ENCODE measurements around the gene BABAM2. TPM values are rescaled to one million over a fixed set of nuclear protein-coding genes. Genes with fewer than 3 reads are reported as not detected.

The BABAM2 gene
- total and polyA plus RNA-seq, 2 experiments from 2014 or later = 17.8 to 21.5 TPM

DNA sequence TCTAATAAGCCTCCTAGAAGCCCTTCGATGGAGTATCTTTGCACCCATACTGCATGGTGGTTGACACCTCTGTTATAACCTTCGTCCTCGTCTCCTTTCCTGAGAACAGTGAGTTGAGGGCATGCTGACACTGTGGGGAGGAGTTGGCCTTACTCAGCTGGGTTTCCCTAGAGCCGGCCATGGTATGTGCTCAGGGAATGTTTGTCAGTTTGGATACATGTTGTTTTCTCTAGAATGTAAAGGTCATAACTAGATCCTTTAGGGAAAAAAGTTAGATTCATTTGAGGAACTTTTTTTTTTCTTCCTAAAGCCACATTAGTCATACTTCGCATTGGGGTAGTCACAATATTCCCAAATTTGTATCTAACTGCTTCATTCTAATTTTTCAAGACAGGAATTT, 396.1 kb downstream of the BABAM2 start (continued):
- TF ChIP-seq, protein P1, sequence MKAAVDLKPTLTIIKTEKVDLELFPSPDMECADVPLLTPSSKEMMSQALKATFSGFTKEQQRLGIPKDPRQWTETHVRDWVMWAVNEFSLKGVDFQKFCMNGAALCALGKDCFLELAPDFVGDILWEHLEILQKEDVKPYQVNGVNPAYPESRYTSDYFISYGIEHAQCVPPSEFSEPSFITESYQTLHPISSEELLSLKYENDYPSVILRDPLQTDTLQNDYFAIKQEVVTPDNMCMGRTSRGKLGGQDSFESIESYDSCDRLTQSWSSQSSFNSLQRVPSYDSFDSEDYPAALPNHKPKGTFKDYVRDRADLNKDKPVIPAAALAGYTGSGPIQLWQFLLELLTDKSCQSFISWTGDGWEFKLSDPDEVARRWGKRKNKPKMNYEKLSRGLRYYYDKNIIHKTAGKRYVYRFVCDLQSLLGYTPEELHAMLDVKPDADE (IDR thresholded peaks at IDR 0.05) = no peak
- no peak for TF ChIP-seq NANOG (IDR thresholded peaks at IDR 0.05; ENCODE audit: borderline replicate concordance)
- no peak for TF ChIP-seq EZH2 (IDR thresholded peaks at IDR 0.05; ENCODE audit: low read depth, unreplicated experiment)
- no peak for TF ChIP-seq JUNB (IDR thresholded peaks at IDR 0.05; ENCODE audit: unreplicated experiment)
- no peak for TF ChIP-seq POLR2AphosphoS5 (IDR thresholded peaks at IDR 0.05; ENCODE audit: low read depth)

DNA sequence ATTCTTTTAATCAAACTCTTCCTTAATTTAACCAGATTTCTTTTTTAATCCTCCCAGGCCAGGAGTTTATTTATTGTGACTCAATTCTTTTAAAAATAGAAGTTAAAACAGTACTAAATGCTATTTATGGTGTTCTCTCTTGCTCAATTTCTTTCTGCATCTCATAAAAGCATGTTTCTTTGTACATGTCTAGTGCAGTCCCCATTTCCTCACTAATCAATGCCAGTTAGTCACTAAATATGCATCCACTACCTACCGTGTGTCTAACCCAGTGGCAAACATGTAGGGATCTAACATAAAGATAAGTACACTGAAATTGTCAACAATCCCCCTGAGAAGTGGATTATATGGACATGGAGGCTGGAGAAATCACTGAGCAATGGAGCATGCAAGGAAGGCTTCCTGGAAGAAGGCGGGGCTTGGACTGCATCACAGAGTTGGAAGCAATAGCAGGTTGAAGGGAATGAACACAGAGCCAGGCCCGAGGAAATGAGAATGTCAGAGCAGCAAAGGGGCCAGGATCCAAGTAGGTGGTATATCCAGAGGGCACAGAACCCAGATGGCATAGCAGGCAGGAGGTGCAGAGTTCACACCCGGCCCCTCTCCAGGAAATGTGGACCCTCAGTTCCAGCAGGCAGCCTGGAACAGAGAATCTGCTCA, 396.9 kb downstream of the BABAM2 start:
- no peaks in the 10 kb centered on the region for H3F3A ChIP-seq (replicated peaks; ENCODE audit: low read depth)
- Mint-ChIP-seq H3K4me1 (peaks cover 5% of the 10 kb centered on the region; the same call in 2 of the 3 replicates), H3K27me3 (ENCODE audit: insufficient read depth, low read depth, poor library complexity) (peaks cover 1% of the 10 kb centered on the region), H3K9me3 (no peaks in the 10 kb centered on the region), H3K27ac (no peak overlapping the region), H3K36me3 (ENCODE audit: low read depth) (no peaks in the 10 kb centered on the region), H3K4me3 (no peak overlapping the region)
- DNase-seq (ENCODE audit: low spot score) (no peak), ATAC-seq (no peak; the same call in 2 of the 3 replicates)
- no peak overlapping the region for H3K27ac ChIP-seq (ENCODE audit: low read depth)
- H3K27me3 ChIP-seq (ENCODE audit: insufficient read depth) = no peaks in the 10 kb centered on the region
- H3K36me3 ChIP-seq (ENCODE audit: insufficient read depth) = no peaks in the 10 kb centered on the region
- no peaks in the 10 kb centered on the region for H3K9me2 ChIP-seq (ENCODE audit: insufficient read depth)
- no peak overlapping the region for H3K4me2 ChIP-seq
- no peak overlapping the region for H3K4me3 ChIP-seq
- TF ChIP-seq, protein P2, sequence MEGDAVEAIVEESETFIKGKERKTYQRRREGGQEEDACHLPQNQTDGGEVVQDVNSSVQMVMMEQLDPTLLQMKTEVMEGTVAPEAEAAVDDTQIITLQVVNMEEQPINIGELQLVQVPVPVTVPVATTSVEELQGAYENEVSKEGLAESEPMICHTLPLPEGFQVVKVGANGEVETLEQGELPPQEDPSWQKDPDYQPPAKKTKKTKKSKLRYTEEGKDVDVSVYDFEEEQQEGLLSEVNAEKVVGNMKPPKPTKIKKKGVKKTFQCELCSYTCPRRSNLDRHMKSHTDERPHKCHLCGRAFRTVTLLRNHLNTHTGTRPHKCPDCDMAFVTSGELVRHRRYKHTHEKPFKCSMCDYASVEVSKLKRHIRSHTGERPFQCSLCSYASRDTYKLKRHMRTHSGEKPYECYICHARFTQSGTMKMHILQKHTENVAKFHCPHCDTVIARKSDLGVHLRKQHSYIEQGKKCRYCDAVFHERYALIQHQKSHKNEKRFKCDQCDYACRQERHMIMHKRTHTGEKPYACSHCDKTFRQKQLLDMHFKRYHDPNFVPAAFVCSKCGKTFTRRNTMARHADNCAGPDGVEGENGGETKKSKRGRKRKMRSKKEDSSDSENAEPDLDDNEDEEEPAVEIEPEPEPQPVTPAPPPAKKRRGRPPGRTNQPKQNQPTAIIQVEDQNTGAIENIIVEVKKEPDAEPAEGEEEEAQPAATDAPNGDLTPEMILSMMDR (conservative IDR thresholded peaks at IDR 0.05; ENCODE audit: low read depth in 2 of 2) = no peak
- TF ChIP-seq, protein P1 (IDR thresholded peaks at IDR 0.05) = no peak
- TF ChIP-seq EZH2phosphoT487 (IDR thresholded peaks at IDR 0.05; ENCODE audit: unreplicated experiment) = no peak
- no peaks in the 10 kb centered on the region for H3K79me2 ChIP-seq (replicated peaks; ENCODE audit: insufficient read depth)
- no peaks in the 10 kb centered on the region for H3K4me1 ChIP-seq (ENCODE audit: insufficient read depth)
- no peaks in the 10 kb centered on the region for H4K20me1 ChIP-seq (replicated peaks; ENCODE audit: insufficient read depth)
- no peak overlapping the region for H2AFZ ChIP-seq

DNA sequence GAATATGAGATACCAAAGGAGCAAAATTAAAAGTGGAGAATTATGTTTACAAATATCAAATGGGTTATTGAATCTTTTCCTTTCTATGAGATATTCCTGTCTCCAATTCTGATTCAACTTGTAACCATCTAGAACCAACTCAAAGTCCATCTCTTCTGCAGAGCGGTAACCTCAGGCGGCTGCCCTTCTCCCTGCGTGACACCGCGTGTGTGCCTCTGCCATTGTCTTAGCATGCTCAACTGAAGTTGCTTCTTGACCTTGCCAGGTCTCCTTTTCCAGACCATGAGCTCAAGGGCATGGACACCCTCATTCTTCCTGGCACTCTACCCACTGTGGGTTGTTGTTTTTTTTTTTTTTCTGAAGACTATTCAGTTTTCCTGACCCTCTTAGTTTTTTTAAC, 398.1 kb downstream of the BABAM2 start:
- Histone ChIP-seq H3F3A (replicated peaks; ENCODE audit: low read depth) (no peaks in the 10 kb centered on the region), H3K9me2 (ENCODE audit: insufficient read depth) (no peaks in the 10 kb centered on the region), H2AFZ (no peak overlapping the region), H3K4me2 (no peak overlapping the region), H3K27ac (ENCODE audit: low read depth) (no peak overlapping the region), H3K36me3 (ENCODE audit: insufficient read depth) (no peaks in the 10 kb centered on the region), H3K4me3 (no peak overlapping the region), H3K4me1 (ENCODE audit: insufficient read depth) (no peaks in the 10 kb centered on the region), H4K20me1 (replicated peaks; ENCODE audit: insufficient read depth) (no peaks in the 10 kb centered on the region), H3K79me2 (replicated peaks; ENCODE audit: insufficient read depth) (no peaks in the 10 kb centered on the region), H3K27me3 (ENCODE audit: insufficient read depth) (no peaks in the 10 kb centered on the region)
- TF ChIP-seq, protein P2 (conservative IDR thresholded peaks at IDR 0.05; ENCODE audit: low read depth in 2 of 2) = no peak
- no peak for TF ChIP-seq CREB1 (CRISPR knock-in tag; IDR thresholded peaks at IDR 0.05; ENCODE audit: low read depth)
- no peak for TF ChIP-seq NANOG (IDR thresholded peaks at IDR 0.05; ENCODE audit: borderline replicate concordance)
- TF ChIP-seq, protein P1 (IDR thresholded peaks at IDR 0.05) = no peak
- no peak for TF ChIP-seq ZNF114 (CRISPR knock-in tag; IDR thresholded peaks at IDR 0.05)
- TF ChIP-seq EZH2 (IDR thresholded peaks at IDR 0.05; ENCODE audit: low read depth, unreplicated experiment) = no peak
- ATAC-seq (no peak), DNase-seq (ENCODE audit: low spot score) (no peak)
- Mint-ChIP-seq H3K9me3 (no peaks in the 10 kb centered on the region), H3K27ac (no peak overlapping the region), H3K36me3 (ENCODE audit: low read depth) (no peaks in the 10 kb centered on the region), H3K27me3 (ENCODE audit: insufficient read depth, low read depth, poor library complexity) (peaks cover 1% of the 10 kb centered on the region), H3K4me1 (peaks cover 5% of the 10 kb centered on the region; the same call in 2 of the 3 replicates), H3K4me3 (no peak overlapping the region)
